HepG2 (cell line): Measurements from ENCODE around the gene ANKRD29. TPM values are rescaled to one million over a fixed set of nuclear protein-coding genes. Genes with fewer than 3 reads are reported as not detected.

Experiments
- ADNP ChIP-seq: sonication (generic); formaldehyde crosslinking; IDR thresholded peaks from 2 replicates; pipeline ENCODE4 v1.4.0; 2020; ENCODE audit warnings: missing genetic modification reagents
- ATF7-NPFF ChIP-seq: sonication (generic); formaldehyde crosslinking; IDR thresholded peaks from 2 replicates; pipeline ENCODE4 v1.8.1; 2023; ENCODE audit warnings: mild to moderate bottlenecking, low read depth, missing genetic modification reagents, moderate library complexity
- BORCS8-MEF2B ChIP-seq: sonication (generic); formaldehyde crosslinking; IDR thresholded peaks from 2 replicates; pipeline ENCODE4 v1.8.0; 2022; ENCODE audit warnings: mild to moderate bottlenecking, missing genetic modification reagents
- GABPB1 ChIP-seq: IDR thresholded peaks from 2 replicates; pipeline ENCODE4 v1.6.1; 2016; ENCODE audit warnings: mild to moderate bottlenecking, missing genetic modification reagents, moderate library complexity, missing compliant biosample characterization
- HOXD1 ChIP-seq: sonication (generic); formaldehyde crosslinking; IDR thresholded peaks from 2 replicates; pipeline ENCODE4 v1.5.0; 2020; ENCODE audit warnings: missing genetic modification reagents
- NFYB ChIP-seq: sonication (generic); formaldehyde crosslinking; IDR thresholded peaks from 2 replicates; pipeline ENCODE4 v1.4.0; 2020; ENCODE audit warnings: missing genetic modification reagents
- PCBP1 ChIP-seq: fragments of 200-400 bp; formaldehyde crosslinking; IDR thresholded peaks from 2 replicates; pipeline ENCODE4 v1.6.1; 2017; ENCODE audit warnings: mild to moderate bottlenecking, low read depth, low read length, borderline replicate concordance
- REPIN1 ChIP-seq: sonication (generic); formaldehyde crosslinking; IDR thresholded peaks from 2 replicates; pipeline ENCODE4 v1.8.0; 2022; ENCODE audit warnings: missing genetic modification reagents, low read depth, mild to moderate bottlenecking, borderline replicate concordance
- SMAD3 ChIP-seq: sonication (generic); formaldehyde crosslinking; IDR thresholded peaks from 2 replicates; pipeline ENCODE4 v1.4.0; 2020; ENCODE audit warnings: missing genetic modification reagents
- SP4 ChIP-seq: sonication (generic); formaldehyde crosslinking; IDR thresholded peaks from 2 replicates; pipeline ENCODE4 v1.8.1; 2023; ENCODE audit warnings: mild to moderate bottlenecking, missing genetic modification reagents
- SRSF9 ChIP-seq: fragments of 200-400 bp; formaldehyde crosslinking; IDR thresholded peaks from 2 replicates; pipeline ENCODE4 v1.6.1; 2018; ENCODE audit warnings: borderline replicate concordance, mild to moderate bottlenecking, low read depth, low read length; ENCODE audit not compliant: insufficient read depth, poor library complexity, severe bottlenecking
- ZFP1 ChIP-seq: IDR thresholded peaks from 2 replicates; pipeline ENCODE4 v1.6.1; 2016
- ZFP41 ChIP-seq: sonication (generic); formaldehyde crosslinking; IDR thresholded peaks from 2 replicates; pipeline ENCODE4 v1.4.0; 2020; ENCODE audit warnings: mild to moderate bottlenecking, missing genetic modification reagents, borderline replicate concordance
- ZNF253 ChIP-seq: sonication (generic); formaldehyde crosslinking; IDR thresholded peaks from 2 replicates; pipeline ENCODE4 v1.8.0; 2022; ENCODE audit warnings: mild to moderate bottlenecking, missing genetic modification reagents, borderline replicate concordance
- ZNF30 ChIP-seq: sonication (generic); formaldehyde crosslinking; IDR thresholded peaks from 2 replicates; pipeline ENCODE4 v1.5.0; 2020; ENCODE audit warnings: mild to moderate bottlenecking, missing genetic modification reagents
- ZNF367 ChIP-seq: sonication (generic); formaldehyde crosslinking; IDR thresholded peaks from 2 replicates; pipeline ENCODE4 v1.4.0; 2020; ENCODE audit warnings: missing genetic modification reagents, borderline replicate concordance
- ZNF468 ChIP-seq: sonication (generic); formaldehyde crosslinking; IDR thresholded peaks from 2 replicates; pipeline ENCODE4 v1.8.0; 2022; ENCODE audit warnings: mild to moderate bottlenecking, moderate library complexity, missing genetic modification reagents
- ZNF615 ChIP-seq: sonication (generic); formaldehyde crosslinking; IDR thresholded peaks from 2 replicates; pipeline ENCODE4 v1.5.0; 2020; ENCODE audit warnings: mild to moderate bottlenecking, missing genetic modification reagents, borderline replicate concordance
- ZNF850 ChIP-seq: sonication (generic); formaldehyde crosslinking; conservative IDR thresholded peaks from 2 replicates; pipeline ENCODE4 v1.9.0; 2021; ENCODE audit warnings: mild to moderate bottlenecking, missing genetic modification reagents
- polyA plus RNA-seq, 8 experiments: library from polyadenylated mRNA; depleted of rRNA in 3 of 8; stranded (reverse) in 7 of 8; unstranded in 1 of 8; fragments of >200 nt; fragmentation: Illumina TruSeq in 4 of 8; extraction: Trizol in 4 of 8; gene quantifications; 2 replicates each; pipeline versions ENCODE4 v1.2.1 to v1.2.3, GENCODE V29; 2011 to 2016; ENCODE audit warnings: low read depth in 4 of 8, missing spikeins in 1 of 8, mixed read lengths in 1 of 8; ENCODE audit not compliant: insufficient read depth in 1 of 8
- total RNA-seq, 5 experiments: library from RNA; depleted of rRNA; stranded (reverse); fragments of >200 nt; fragmentation: Illumina TruSeq; extraction: Trizol; gene quantifications; 2 replicates each; pipeline ENCODE4 v1.2.3, GENCODE V29; 2016; ENCODE audit warnings: low read depth in 1 of 5
- TF ChIP-seq, protein P1 (sequence below): sonication (generic); formaldehyde crosslinking; IDR thresholded peaks from 2 replicates; pipeline ENCODE4 v1.4.0; 2020; ENCODE audit warnings: low read depth, missing genetic modification reagents
- TF ChIP-seq, protein P2 (sequence below): sonication (generic); formaldehyde crosslinking; IDR thresholded peaks from 2 replicates; pipeline ENCODE4 v1.5.0; 2020; ENCODE audit warnings: missing genetic modification reagents, mild to moderate bottlenecking, borderline replicate concordance
- TF ChIP-seq, protein P3 (sequence below): sonication (generic); formaldehyde crosslinking; IDR thresholded peaks from 2 replicates; pipeline ENCODE4 v1.8.1; 2023; ENCODE audit warnings: missing genetic modification reagents, inconsistent platforms, borderline replicate concordance
- TF ChIP-seq, protein P4 (sequence below): conservative IDR thresholded peaks from 2 replicates; pipeline ENCODE4 v1.6.1; 2018; ENCODE audit warnings: missing genetic modification reagents

The ANKRD29 gene
- total and polyA plus RNA-seq, 2 of the 13 experiments (the other 11 are each of a cell fraction or from before 2014, with no cell fraction given): not detected

DNA sequence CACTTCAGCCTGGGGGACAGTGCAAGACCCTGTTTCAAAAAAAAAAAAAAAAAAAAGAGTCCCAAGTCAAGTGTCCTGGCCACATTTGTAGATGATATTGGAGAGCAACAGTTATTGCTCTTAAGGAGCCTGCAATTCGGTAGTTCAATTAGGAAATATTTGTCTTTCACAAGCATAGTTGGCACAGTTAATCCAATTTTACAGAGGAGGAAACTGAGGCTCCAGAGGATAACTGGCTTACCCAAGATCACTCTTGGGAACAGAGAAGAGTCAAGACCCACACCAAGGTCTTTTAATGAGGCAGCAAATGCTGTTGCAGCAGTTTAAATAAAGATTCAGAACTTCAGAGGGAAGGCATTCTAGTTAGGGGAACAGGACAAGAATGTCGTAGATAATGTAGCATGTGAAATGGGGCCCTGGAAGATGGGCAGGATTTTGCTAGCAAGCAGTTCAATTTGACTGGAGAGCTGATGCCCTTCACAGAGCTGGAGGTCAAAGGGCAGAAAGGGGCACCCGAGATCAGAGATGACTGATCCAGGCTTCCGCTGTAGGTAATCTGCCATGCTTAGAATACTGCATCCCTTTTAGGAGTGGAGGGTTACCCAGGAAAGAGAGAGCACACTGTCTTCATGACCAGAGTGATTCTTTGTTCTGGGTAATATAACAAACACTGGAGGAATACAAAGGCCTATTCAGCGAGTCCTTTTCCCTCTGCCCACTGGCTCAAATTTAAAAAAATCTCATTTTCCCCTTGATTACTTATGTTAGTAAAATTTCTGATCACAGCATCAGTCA is 79.4 kb downstream of the ANKRD29 start (continued):
- TF ChIP-seq SP4 (CRISPR knock-in tag): no peak
- TF ChIP-seq NFYB (CRISPR knock-in tag): no peak
- TF ChIP-seq, protein P1, sequence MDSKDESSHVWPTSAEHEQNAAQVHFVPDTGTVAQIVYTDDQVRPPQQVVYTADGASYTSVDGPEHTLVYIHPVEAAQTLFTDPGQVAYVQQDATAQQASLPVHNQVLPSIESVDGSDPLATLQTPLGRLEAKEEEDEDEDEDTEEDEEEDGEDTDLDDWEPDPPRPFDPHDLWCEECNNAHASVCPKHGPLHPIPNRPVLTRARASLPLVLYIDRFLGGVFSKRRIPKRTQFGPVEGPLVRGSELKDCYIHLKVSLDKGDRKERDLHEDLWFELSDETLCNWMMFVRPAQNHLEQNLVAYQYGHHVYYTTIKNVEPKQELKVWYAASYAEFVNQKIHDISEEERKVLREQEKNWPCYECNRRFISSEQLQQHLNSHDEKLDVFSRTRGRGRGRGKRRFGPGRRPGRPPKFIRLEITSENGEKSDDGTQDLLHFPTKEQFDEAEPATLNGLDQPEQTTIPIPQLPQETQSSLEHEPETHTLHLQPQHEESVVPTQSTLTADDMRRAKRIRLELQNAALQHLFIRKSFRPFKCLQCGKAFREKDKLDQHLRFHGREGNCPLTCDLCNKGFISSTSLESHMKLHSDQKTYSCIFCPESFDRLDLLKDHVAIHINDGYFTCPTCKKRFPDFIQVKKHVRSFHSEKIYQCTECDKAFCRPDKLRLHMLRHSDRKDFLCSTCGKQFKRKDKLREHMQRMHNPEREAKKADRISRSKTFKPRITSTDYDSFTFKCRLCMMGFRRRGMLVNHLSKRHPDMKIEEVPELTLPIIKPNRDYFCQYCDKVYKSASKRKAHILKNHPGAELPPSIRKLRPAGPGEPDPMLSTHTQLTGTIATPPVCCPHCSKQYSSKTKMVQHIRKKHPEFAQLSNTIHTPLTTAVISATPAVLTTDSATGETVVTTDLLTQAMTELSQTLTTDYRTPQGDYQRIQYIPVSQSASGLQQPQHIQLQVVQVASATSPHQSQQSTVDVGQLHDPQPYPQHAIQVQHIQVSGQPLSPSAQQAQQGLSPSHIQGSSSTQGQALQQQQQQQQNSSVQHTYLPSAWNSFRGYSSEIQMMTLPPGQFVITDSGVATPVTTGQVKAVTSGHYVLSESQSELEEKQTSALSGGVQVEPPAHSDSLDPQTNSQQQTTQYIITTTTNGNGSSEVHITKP (CRISPR knock-in tag): no peak
- no peak for TF ChIP-seq ZNF615 (CRISPR knock-in tag)
- TF ChIP-seq ZNF253 (CRISPR knock-in tag): no peak
- TF ChIP-seq SMAD3 (CRISPR knock-in tag): no peak
- no peak for TF ChIP-seq ZNF30 (CRISPR knock-in tag)
- TF ChIP-seq, protein P2, sequence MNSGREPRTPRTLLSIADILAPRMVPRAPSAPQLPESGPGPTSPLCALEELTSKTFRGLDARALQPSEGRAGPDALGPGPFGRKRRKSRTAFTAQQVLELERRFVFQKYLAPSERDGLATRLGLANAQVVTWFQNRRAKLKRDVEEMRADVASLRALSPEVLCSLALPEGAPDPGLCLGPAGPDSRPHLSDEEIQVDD (CRISPR knock-in tag): no peak
- no peak for TF ChIP-seq ADNP (CRISPR knock-in tag)
- no peak for TF ChIP-seq ZFP41 (CRISPR knock-in tag)
- no peak for TF ChIP-seq ZNF367 (CRISPR knock-in tag)
- no peak for TF ChIP-seq GABPB1 (CRISPR knock-in tag)
- no peak for TF ChIP-seq ATF7-NPFF (CRISPR knock-in tag)
- TF ChIP-seq BORCS8-MEF2B (CRISPR knock-in tag): no peak
- TF ChIP-seq HOXD1 (CRISPR knock-in tag): no peak
- TF ChIP-seq ZNF850 (CRISPR knock-in tag): no peak
- no peak for TF ChIP-seq SRSF9
- no peak for TF ChIP-seq ZFP1 (CRISPR knock-in tag)
- TF ChIP-seq ZNF468 (CRISPR knock-in tag): no peak
- TF ChIP-seq REPIN1 (CRISPR knock-in tag): no peak
- TF ChIP-seq, protein P3, sequence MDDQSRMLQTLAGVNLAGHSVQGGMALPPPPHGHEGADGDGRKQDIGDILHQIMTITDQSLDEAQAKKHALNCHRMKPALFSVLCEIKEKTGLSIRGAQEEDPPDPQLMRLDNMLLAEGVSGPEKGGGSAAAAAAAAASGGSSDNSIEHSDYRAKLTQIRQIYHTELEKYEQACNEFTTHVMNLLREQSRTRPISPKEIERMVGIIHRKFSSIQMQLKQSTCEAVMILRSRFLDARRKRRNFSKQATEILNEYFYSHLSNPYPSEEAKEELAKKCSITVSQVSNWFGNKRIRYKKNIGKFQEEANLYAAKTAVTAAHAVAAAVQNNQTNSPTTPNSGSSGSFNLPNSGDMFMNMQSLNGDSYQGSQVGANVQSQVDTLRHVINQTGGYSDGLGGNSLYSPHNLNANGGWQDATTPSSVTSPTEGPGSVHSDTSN (CRISPR knock-in tag): no peak
- TF ChIP-seq, protein P4, sequence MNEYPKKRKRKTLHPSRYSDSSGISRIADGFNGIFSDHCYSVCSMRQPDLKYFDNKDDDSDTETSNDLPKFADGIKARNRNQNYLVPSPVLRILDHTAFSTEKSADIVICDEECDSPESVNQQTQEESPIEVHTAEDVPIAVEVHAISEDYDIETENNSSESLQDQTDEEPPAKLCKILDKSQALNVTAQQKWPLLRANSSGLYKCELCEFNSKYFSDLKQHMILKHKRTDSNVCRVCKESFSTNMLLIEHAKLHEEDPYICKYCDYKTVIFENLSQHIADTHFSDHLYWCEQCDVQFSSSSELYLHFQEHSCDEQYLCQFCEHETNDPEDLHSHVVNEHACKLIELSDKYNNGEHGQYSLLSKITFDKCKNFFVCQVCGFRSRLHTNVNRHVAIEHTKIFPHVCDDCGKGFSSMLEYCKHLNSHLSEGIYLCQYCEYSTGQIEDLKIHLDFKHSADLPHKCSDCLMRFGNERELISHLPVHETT (CRISPR knock-in tag): no peak
- no peak for TF ChIP-seq PCBP1
